Osteocyte (in vitro differentiated cells): ENCODE results near the gene FCGBP. TPM values are rescaled to one million over a fixed set of nuclear protein-coding genes. Genes with fewer than 3 reads are reported as not detected.
A peak's percentile ranks its signal among the peaks of the same experiment; 100 is the strongest.

Experiments
- DNase-seq: peaks from one replicate; pipeline ENCODE4 v3.0.0; 2021; ENCODE audit warnings: mixed read lengths; ENCODE audit not compliant: unreplicated experiment; ENCODE audit errors: extremely low spot score
- H3K27ac Mint-ChIP-seq: one replicate; pipeline ENCODE4 v1.8.0; 2021; ENCODE audit warnings: mild to moderate bottlenecking, mixed read lengths; ENCODE audit not compliant: unreplicated experiment
- H3K27me3 Mint-ChIP-seq: one replicate; pipeline ENCODE4 v1.8.0; 2021; ENCODE audit warnings: mixed read lengths; ENCODE audit not compliant: unreplicated experiment
- H3K36me3 Mint-ChIP-seq: one replicate; pipeline ENCODE4 v1.8.0; 2021; ENCODE audit warnings: mixed read lengths; ENCODE audit not compliant: unreplicated experiment
- H3K4me1 Mint-ChIP-seq: one replicate; pipeline ENCODE4 v1.8.0; 2021; ENCODE audit warnings: mixed read lengths; ENCODE audit not compliant: unreplicated experiment
- H3K4me3 Mint-ChIP-seq: one replicate; pipeline ENCODE4 v1.8.0; 2021; ENCODE audit warnings: mild to moderate bottlenecking, moderate library complexity, mixed read lengths; ENCODE audit not compliant: unreplicated experiment
- H3K9me3 Mint-ChIP-seq: one replicate; pipeline ENCODE4 v1.8.0; 2021; ENCODE audit warnings: mixed read lengths; ENCODE audit not compliant: unreplicated experiment
- CTCF ChIP-seq: fragments of 200-600 bp; sonication (generic); IDR thresholded peaks from 2 replicates; pipeline ENCODE4 v1.5.0; 2021; ENCODE audit warnings: antibody characterized with exemption, mild to moderate bottlenecking, moderate library complexity
- total RNA-seq: library from RNA; stranded (reverse); gene quantifications from 2 replicates; pipeline ENCODE4 v1.2.1, GENCODE V29; 2021

Gene FCGBP
- total RNA-seq, 1 donor from 2014 or later = 0.38 TPM

DNA sequence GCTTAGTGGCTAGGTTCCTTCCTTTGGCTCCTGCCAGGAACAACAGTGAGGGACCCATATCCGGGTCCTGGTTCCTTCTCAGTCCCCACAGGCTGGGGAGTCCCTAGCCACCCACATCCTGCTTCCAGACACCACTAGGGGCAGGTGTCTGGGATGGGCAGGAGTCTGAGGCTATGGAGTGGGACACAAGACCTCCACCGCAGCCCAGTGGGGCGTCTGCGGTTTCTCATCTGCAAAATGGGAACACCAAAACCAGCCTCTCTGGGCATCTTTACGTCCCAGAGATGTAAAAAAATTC lies 879 bp upstream of the FCGBP start:
- TF ChIP-seq CTCF = no peak
- no peak for DNase-seq
- Mint-ChIP-seq H3K9me3 (peaks cover 7% of the 10 kb centered on the region), H3K27ac (no peak overlapping the region), H3K4me1 (no peaks in the 10 kb centered on the region), H3K27me3 (peaks cover 2% of the 10 kb centered on the region), H3K36me3 (peaks cover under 1% of the 10 kb centered on the region), H3K4me3 (no peak overlapping the region)

- no peak overlapping the region for H3K4me3 Mint-ChIP-seq
- no peak for DNase-seq
- no peaks in the 10 kb centered on the region for H3K4me1 Mint-ChIP-seq
- TF ChIP-seq CTCF = no peak
- no peak overlapping the region for H3K27ac Mint-ChIP-seq
- peaks cover 3% of the 10 kb centered on the region for H3K27me3 Mint-ChIP-seq
- H3K9me3 Mint-ChIP-seq = peaks cover 6% of the 10 kb centered on the region
- H3K36me3 Mint-ChIP-seq = no peaks in the 10 kb centered on the region
Measured at GRCh38 chr19:39929750-39930149, 4.7 kb downstream of the FCGBP start.

DNA sequence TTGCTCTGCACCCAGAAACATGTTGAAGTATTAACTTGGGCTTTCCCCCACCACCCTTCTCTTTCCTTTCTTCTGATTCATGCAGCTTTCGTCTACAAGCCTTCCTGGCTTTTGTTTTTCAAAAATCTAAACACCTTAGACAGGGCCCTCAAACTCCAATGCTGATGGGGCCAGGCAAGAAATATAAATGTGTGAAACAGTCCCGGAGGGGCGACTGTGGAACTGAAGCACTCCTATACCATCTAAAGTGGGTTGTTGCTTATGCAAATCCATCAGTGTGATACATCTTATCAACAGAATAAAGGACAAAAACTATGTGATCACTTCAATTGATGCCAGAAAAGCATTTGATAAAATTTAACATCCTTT lies 6.1 kb downstream of the FCGBP start:
- H3K36me3 Mint-ChIP-seq = no peaks in the 10 kb centered on the region
- no peak for DNase-seq
- no peaks in the 10 kb centered on the region for H3K4me1 Mint-ChIP-seq
- no peak overlapping the region for H3K27ac Mint-ChIP-seq
- H3K9me3 Mint-ChIP-seq = peaks cover 6% of the 10 kb centered on the region
- H3K4me3 Mint-ChIP-seq = no peak overlapping the region
- TF ChIP-seq CTCF = no peak
- peaks cover 3% of the 10 kb centered on the region for H3K27me3 Mint-ChIP-seq

GRCh38 chr19:39927524-39928356 lies 6.7 kb downstream of the FCGBP start:
- H3K4me3 Mint-ChIP-seq = no peak overlapping the region
- peaks cover 3% of the 10 kb centered on the region for H3K27me3 Mint-ChIP-seq
- no peak overlapping the region for H3K27ac Mint-ChIP-seq
- H3K9me3 Mint-ChIP-seq = peaks cover 6% of the 10 kb centered on the region
- no peaks in the 10 kb centered on the region for H3K36me3 Mint-ChIP-seq
- no peak for TF ChIP-seq CTCF
- DNase-seq = peak; percentile 81
- no peaks in the 10 kb centered on the region for H3K4me1 Mint-ChIP-seq

- peak; percentile 82 for DNase-seq
- Mint-ChIP-seq H3K4me3 (no peak overlapping the region), H3K9me3 (peaks cover 6% of the 10 kb centered on the region), H3K27ac (no peak overlapping the region), H3K4me1 (no peaks in the 10 kb centered on the region), H3K36me3 (no peaks in the 10 kb centered on the region), H3K27me3 (peaks cover 3% of the 10 kb centered on the region)
- TF ChIP-seq CTCF = no peak
Measured at GRCh38 chr19:39927076-39927475, 7.4 kb downstream of the FCGBP start.
